Adipocyte (in vitro differentiated cells): ENCODE results near the gene ABCC3.

Experiments
- DNase-seq: peaks from one replicate; pipeline ENCODE4 v3.0.0-alpha.2; 2015; ENCODE audit warnings: low read depth
- H3K27me3 ChIP-seq: replicated peaks from 2 replicates; pipeline ENCODE4 v1.7.0; 2013; ENCODE audit warnings: mild to moderate bottlenecking, low read length, moderate library complexity; ENCODE audit not compliant: control insufficient read depth, insufficient read depth
- H3K36me3 ChIP-seq: 2 replicates; pipeline ENCODE4 v1.7.0; 2013; ENCODE audit warnings: low read length, mild to moderate bottlenecking, moderate library complexity; ENCODE audit not compliant: control insufficient read depth, insufficient read depth, severe bottlenecking
- H3K4me1 ChIP-seq: 2 replicates; pipeline ENCODE4 v1.7.0; 2013; ENCODE audit warnings: mild to moderate bottlenecking, low read length, moderate library complexity; ENCODE audit not compliant: control insufficient read depth, insufficient read depth
- H3K4me3 ChIP-seq: 2 replicates; pipeline ENCODE4 v1.7.0; 2013; ENCODE audit warnings: mild to moderate bottlenecking, low read length, moderate library complexity
- H3K9ac ChIP-seq: 2 replicates; pipeline ENCODE4 v1.7.0; 2013; ENCODE audit warnings: mild to moderate bottlenecking, low read length, moderate library complexity
- H3K9me3 ChIP-seq: 2 replicates; pipeline ENCODE4 v1.7.0; 2013; ENCODE audit warnings: mild to moderate bottlenecking, low read length, moderate library complexity; ENCODE audit not compliant: control insufficient read depth

ABCC3 gene

GRCh38 chr17:50621574-50622031 is 13.1 kb upstream of the ABCC3 start:
- Histone ChIP-seq H3K36me3 (no peaks in the 10 kb centered on the region), H3K9ac (no peak overlapping the region), H3K4me3 (no peak overlapping the region), H3K9me3 (no peaks in the 10 kb centered on the region), H3K27me3 (no peaks in the 10 kb centered on the region), H3K4me1 (peaks cover 23% of the 10 kb centered on the region)
- no peak for DNase-seq

- Histone ChIP-seq H3K9me3 (no peaks in the 10 kb centered on the region), H3K36me3 (no peaks in the 10 kb centered on the region), H3K9ac (no peak overlapping the region), H3K4me3 (no peak overlapping the region), H3K4me1 (peaks cover 10% of the 10 kb centered on the region), H3K27me3 (no peaks in the 10 kb centered on the region)
- DNase-seq: no peak
Measured at GRCh38 chr17:50624321-50624934, 10.3 kb upstream of the ABCC3 start.

- Histone ChIP-seq H3K36me3 (no peaks in the 10 kb centered on the region), H3K9ac (peak overlapping the region; percentile 46), H3K4me1 (peaks cover 10% of the 10 kb centered on the region), H3K4me3 (no peak overlapping the region), H3K9me3 (no peaks in the 10 kb centered on the region), H3K27me3 (no peaks in the 10 kb centered on the region)
- DNase-seq: no peak
Measured at GRCh38 chr17:50625032-50625871, 9.4 kb upstream of the ABCC3 start.

- Histone ChIP-seq H3K4me1 (peaks cover 10% of the 10 kb centered on the region), H3K36me3 (no peaks in the 10 kb centered on the region), H3K4me3 (no peak overlapping the region), H3K9ac (peak overlapping the region; percentile 46), H3K27me3 (no peaks in the 10 kb centered on the region), H3K9me3 (no peaks in the 10 kb centered on the region)
- DNase-seq: peak; percentile 83
Measured at GRCh38 chr17:50626037-50626574, 8.6 kb upstream of the ABCC3 start.

- no peaks in the 10 kb centered on the region for H3K27me3 ChIP-seq
- H3K4me3 ChIP-seq: no peak overlapping the region
- no peak overlapping the region for H3K9ac ChIP-seq
- H3K36me3 ChIP-seq: no peaks in the 10 kb centered on the region
- DNase-seq: no peak
- H3K9me3 ChIP-seq: no peaks in the 10 kb centered on the region
- H3K4me1 ChIP-seq: peaks cover 10% of the 10 kb centered on the region
Measured at GRCh38 chr17:50627036-50627781, 7.5 kb upstream of the ABCC3 start.

GRCh38 chr17:50627782-50628601 is 6.7 kb upstream of the ABCC3 start:
- Histone ChIP-seq H3K4me1 (peaks cover 10% of the 10 kb centered on the region), H3K36me3 (no peaks in the 10 kb centered on the region), H3K27me3 (no peaks in the 10 kb centered on the region), H3K9me3 (no peaks in the 10 kb centered on the region), H3K4me3 (no peak overlapping the region), H3K9ac (no peak overlapping the region)
- no peak for DNase-seq

- no peak overlapping the region for H3K9ac ChIP-seq
- no peaks in the 10 kb centered on the region for H3K36me3 ChIP-seq
- H3K9me3 ChIP-seq: no peaks in the 10 kb centered on the region
- DNase-seq: no peak
- H3K4me3 ChIP-seq: no peak overlapping the region
- no peaks in the 10 kb centered on the region for H3K27me3 ChIP-seq
- peaks cover 15% of the 10 kb centered on the region for H3K4me1 ChIP-seq
Measured at GRCh38 chr17:50629902-50630301, 4.8 kb upstream of the ABCC3 start.

GRCh38 chr17:50630524-50631194 is 4.0 kb upstream of the ABCC3 start:
- H3K36me3 ChIP-seq: no peaks in the 10 kb centered on the region
- no peaks in the 10 kb centered on the region for H3K9me3 ChIP-seq
- H3K27me3 ChIP-seq: no peaks in the 10 kb centered on the region
- no peak overlapping the region for H3K9ac ChIP-seq
- H3K4me3 ChIP-seq: no peak overlapping the region
- DNase-seq: peak; percentile 54
- peaks cover 18% of the 10 kb centered on the region for H3K4me1 ChIP-seq

GRCh38 chr17:50631195-50631907 is 3.3 kb upstream of the ABCC3 start:
- Histone ChIP-seq H3K27me3 (no peaks in the 10 kb centered on the region), H3K4me1 (peaks cover 19% of the 10 kb centered on the region), H3K4me3 (no peak overlapping the region), H3K9ac (no peak overlapping the region), H3K36me3 (no peaks in the 10 kb centered on the region), H3K9me3 (no peaks in the 10 kb centered on the region)
- DNase-seq: no peak
